AG04450 (cell line): ENCODE results near the gene OSBPL3. TPM values are rescaled to one million over a fixed set of nuclear protein-coding genes. Genes with fewer than 3 reads are reported as not detected.

Source experiments
- CTCF ChIA-PET: fragments of 300-600, 350-600 bp; formaldehyde crosslinking; extraction: SDS; loops from one replicate; lab custom pipeline; 2022; ENCODE audit warnings: antibody characterized with exemption, inconsistent platforms; lab: Charles Lee
- POLR2A ChIA-PET: fragments of 350-600 bp; formaldehyde crosslinking; extraction: SDS; loops from one replicate; lab custom pipeline; 2021; ENCODE audit warnings: antibody characterized with exemption, inconsistent platforms; lab: Yijun Ruan, JAX
- DNase-seq: peaks from one replicate; pipeline ENCODE4 v3.0.0-alpha.2; 2011; ENCODE audit warnings: low read depth, low spot score
- H3K27ac ChIP-seq: one replicate; pipeline ENCODE4 v1.5.1; 2012; ENCODE audit warnings: low read depth, low read length, control low read depth
- H3K27me3 ChIP-seq: one replicate; pipeline ENCODE4 v1.6.0; 2012; ENCODE audit warnings: low read length; ENCODE audit not compliant: control insufficient read depth, insufficient read depth
- H3K4me3 ChIP-seq: 2 replicates; pipeline ENCODE4 v1.5.1; 2011; ENCODE audit warnings: mild to moderate bottlenecking, low read depth, low read length, control low read depth
- H3K9me3 ChIP-seq: 2 replicates; pipeline ENCODE4 v1.5.1; 2012; ENCODE audit warnings: low read length; ENCODE audit not compliant: control insufficient read depth, insufficient read depth
- polyA plus RNA-seq: library from polyadenylated mRNA; depleted of rRNA; stranded (reverse); fragments of >200 nt; gene quantifications from 2 replicates; pipeline ENCODE4 v1.2.3, GENCODE V29; 2011
- TF ChIP-seq, protein P1 (sequence below): IDR thresholded peaks from 2 replicates; pipeline ENCODE4 v1.5.1; 2011; ENCODE audit warnings: low read depth, low read length, control low read depth, inconsistent platforms

OSBPL3 gene
- polyA plus RNA-seq, 1 experiment: 37.8 TPM

DNA sequence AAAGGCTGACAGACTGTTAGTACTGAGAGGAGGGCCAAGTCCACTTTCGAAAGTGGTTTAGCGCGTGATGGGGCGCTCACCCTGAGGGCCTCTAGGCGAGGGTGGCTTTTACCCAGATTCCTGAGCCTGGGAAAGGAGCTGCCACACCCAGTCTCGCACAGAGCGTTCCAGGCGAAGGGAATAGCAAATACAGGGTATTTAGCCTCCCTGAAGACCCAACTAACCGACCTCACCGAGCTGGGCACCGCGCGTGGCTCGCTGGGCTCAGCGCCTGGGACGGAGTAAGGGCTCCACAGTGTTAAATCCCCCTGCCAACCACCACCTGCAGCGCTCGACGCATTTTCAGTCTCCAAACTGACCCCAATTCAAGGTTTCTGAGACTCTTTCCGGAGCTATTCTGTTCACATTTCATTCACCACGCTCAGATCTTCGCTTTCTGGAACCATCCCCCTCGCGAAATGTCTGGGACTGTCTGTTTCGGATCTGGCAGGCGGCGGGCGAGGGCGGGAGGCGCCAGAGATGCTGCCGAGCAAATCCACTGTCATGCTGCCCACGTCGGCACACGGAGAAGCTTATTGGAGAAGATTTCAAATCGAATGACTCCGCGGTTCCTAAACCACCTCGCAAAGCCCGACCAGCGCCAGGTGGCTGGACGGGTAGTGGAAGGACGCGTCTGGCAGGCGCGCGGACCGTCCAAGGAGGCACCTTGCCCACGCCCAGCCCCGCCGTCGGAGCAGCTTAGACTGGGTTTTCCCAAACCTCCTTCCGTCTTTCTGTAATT is 1.4 kb upstream of the OSBPL3 start:
- Histone ChIP-seq H3K27me3 (no peaks in the 10 kb centered on the region), H3K9me3 (no peaks in the 10 kb centered on the region; the same call in 1 of the 2 replicates), H3K27ac (peak overlapping the region; percentile 91), H3K4me3 (peak overlapping the region; percentile 79)
- CTCF ChIA-PET: interaction anchor here (0.5 to 3.9 kb wide), 14 partner anchors 9 to 169 kb away, joined by 3 to 28 read pairs (median 4); no protein-coding TSS in a partner anchor
- POLR2A ChIA-PET: interaction anchor here (0.7 to 1.3 kb wide), 4 partner anchors 10 to 155 kb away, joined by 3 to 6 read pairs (median 4); no protein-coding TSS in a partner anchor
- TF ChIP-seq, protein P1, sequence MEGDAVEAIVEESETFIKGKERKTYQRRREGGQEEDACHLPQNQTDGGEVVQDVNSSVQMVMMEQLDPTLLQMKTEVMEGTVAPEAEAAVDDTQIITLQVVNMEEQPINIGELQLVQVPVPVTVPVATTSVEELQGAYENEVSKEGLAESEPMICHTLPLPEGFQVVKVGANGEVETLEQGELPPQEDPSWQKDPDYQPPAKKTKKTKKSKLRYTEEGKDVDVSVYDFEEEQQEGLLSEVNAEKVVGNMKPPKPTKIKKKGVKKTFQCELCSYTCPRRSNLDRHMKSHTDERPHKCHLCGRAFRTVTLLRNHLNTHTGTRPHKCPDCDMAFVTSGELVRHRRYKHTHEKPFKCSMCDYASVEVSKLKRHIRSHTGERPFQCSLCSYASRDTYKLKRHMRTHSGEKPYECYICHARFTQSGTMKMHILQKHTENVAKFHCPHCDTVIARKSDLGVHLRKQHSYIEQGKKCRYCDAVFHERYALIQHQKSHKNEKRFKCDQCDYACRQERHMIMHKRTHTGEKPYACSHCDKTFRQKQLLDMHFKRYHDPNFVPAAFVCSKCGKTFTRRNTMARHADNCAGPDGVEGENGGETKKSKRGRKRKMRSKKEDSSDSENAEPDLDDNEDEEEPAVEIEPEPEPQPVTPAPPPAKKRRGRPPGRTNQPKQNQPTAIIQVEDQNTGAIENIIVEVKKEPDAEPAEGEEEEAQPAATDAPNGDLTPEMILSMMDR: 0 out of 2 replicates have a peak, but pooled peaks have one; percentile 1
- DNase-seq: no peak

DNA sequence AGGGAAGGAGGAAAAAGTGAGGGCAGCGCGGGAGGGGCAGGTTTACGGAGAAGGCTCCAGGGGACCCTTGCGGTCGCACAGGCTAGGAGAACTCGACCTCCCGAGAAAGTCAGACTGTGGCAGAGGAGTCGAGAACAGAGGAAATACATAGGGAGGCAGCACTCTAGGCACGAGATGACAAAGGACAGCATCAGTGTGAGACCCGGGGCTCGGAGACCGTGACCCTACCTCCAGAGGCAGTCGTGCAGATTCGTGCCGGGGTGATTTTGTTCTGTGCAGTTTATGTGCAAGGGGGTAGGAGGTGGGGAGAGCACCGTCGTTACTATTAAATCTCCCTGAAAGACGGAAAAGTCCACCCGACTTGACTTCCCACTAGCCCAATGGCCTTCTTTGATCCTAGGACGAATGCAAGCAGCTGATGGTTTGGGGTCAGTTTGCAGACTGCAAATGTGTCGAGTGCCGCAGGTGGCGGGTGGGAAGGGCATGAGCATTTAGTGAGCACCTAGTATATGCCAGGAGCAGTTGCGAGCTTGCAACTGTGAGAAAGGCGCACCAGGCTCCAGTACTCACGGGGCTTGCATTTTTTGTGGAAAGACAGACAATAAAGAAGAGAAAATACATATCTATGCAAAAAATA is 674 bp upstream of the OSBPL3 start:
- Histone ChIP-seq H3K27me3 (no peaks in the 10 kb centered on the region), H3K9me3 (no peaks in the 10 kb centered on the region; the same call in 1 of the 2 replicates), H3K4me3 (peak overlapping the region; percentile 79), H3K27ac (peak overlapping the region; percentile 91)
- POLR2A ChIA-PET: interaction anchor here (0.6 to 1.5 kb wide), 5 partner anchors 9 to 160 kb away, joined by 3 to 6 read pairs (median 4); no protein-coding TSS in a partner anchor
- no peak for DNase-seq
- TF ChIP-seq, protein P1: 0 out of 2 replicates have a peak, but pooled peaks have one; percentile 5
- CTCF ChIA-PET: interaction anchor here (0.5 to 4.6 kb wide), 9 partner anchors 10 to 169 kb away, joined by 3 to 28 read pairs (median 7); no protein-coding TSS in a partner anchor

DNA sequence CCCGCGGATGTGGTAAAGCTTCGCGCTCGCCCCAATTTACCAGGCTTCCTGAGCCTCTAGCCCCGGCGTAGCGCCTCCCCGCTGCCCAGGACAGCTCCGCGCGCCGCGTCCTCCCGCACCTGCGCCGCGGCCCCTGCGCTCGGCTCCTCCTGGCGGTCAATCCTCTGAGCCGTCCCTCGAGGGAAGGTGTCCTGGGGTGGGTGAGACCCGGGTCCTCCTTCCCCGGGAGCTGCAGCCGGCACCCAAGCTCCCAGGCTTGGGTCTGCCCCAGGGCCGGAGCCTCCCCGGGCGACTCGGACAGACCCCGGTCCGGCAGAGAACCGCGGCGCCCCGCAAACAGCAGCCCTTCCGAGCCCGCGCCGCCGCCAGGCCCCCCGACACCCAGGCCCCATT is 512 bp downstream of the OSBPL3 start:
- TF ChIP-seq, protein P1: peak; percentile 48
- no peak for DNase-seq
- Histone ChIP-seq H3K27ac (peak overlapping the region; percentile 58), H3K9me3 (no peaks in the 10 kb centered on the region; the same call in 1 of the 2 replicates), H3K4me3 (peak overlapping the region; percentile 73), H3K27me3 (no peaks in the 10 kb centered on the region)
- POLR2A ChIA-PET: interaction anchor here (0.5 to 1.5 kb wide), 7 partner anchors 28 to 159 kb away, joined by 3 to 6 read pairs (median 4); partner anchors contain the start of gene CYCS
- CTCF ChIA-PET: interaction anchor here (0.6 to 4.6 kb wide), 12 partner anchors 9 to 167 kb away, joined by 3 to 36 read pairs (median 4); no protein-coding TSS in a partner anchor

DNA sequence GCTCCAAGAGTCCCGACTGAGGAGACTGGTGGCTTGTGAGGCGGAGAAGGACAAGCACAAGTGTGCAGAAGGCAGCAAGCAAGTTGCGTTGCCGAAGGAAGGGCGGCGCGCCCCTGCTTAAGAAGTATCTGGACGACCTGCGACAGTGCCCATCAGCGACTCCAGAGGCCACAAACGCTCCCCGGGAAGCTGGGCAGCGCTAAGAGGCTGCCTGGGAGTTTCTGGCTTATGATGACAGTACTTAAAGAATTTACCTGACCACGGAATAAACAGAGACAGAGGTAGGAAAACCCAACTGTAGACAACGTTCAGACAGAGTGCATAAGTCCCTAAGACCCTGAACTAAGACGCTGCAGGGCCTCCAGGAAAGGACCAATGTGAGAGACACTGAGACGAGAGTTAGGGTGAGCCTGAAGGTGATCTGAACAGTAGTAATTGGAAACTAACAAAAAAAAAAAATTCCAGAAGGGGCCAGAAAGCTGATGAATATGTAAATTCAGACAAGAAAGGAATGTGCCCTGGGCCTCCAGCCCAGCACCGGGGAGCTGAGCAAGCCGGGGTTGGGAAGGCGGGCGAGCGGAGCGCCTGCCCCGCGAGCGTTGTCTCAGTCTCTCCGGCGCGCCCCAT is 1.0 kb downstream of the OSBPL3 start:
- ChIA-PET CTCF (interaction anchor here (0.8 to 4.6 kb wide), 10 partner anchors 12 to 166 kb away, joined by 3 to 36 read pairs (median 4); no protein-coding TSS in a partner anchor), POLR2A (interaction anchor here (0.9 to 1.5 kb wide), 6 partner anchors 27 to 158 kb away, joined by 3 to 6 read pairs (median 4); partner anchors contain the start of gene CYCS)
- peak overlapping the region; percentile 32 for H3K27ac ChIP-seq
- DNase-seq: no peak
- TF ChIP-seq, protein P1: no peak
- peak overlapping the region; percentile 73 for H3K4me3 ChIP-seq
- H3K27me3 ChIP-seq: no peaks in the 10 kb centered on the region
- H3K9me3 ChIP-seq: no peaks in the 10 kb centered on the region; the same call in 1 of the 2 replicates
